Measurements from ENCODE around the gene GALNTL6. TPM values are rescaled to one million over a fixed set of nuclear protein-coding genes. Genes with fewer than 3 reads are reported as not detected.

GALNTL6 gene
- total RNA-seq, 6 donors from 2014 or later = 0.26 to 18.9 TPM; not detected in 4

GRCh38 chr4:172978848-172979247 lies 1165.6 kb downstream of the GALNTL6 start:
- Histone ChIP-seq H3K9me3 (no peaks in the 10 kb centered on the region), H3K36me3 (no peaks in the 10 kb centered on the region), H3K4me1 (peaks cover 0 to 3% (median 0%) of the 10 kb centered on the region in 4 donors), H3K27me3 (no peaks in the 10 kb centered on the region), H3K27ac (peak overlapping the region in 1 of 4 donors; percentile 0), H3K4me3 (no peak overlapping the region)
- WGBS, 2 donors = 55 to 74% methylated on average over 4 of the region's 4 CpGs
- ATAC-seq (ENCODE audit: low FRiP score in 2 of 2) (peak in 1 of 2 donors; percentile 52), DNase-seq (no peak)
- peak in 2 of 4 donors; percentile 12 to 90 for TF ChIP-seq EP300 (IDR thresholded peaks at IDR 0.05)
- TF ChIP-seq CTCF (IDR thresholded peaks at IDR 0.05) = no peak
- TF ChIP-seq POLR2AphosphoS5 (IDR thresholded peaks at IDR 0.05) = no peak

- no peak for DNase-seq
- H3K27ac ChIP-seq = peak overlapping the region in 1 of 4 donors; percentile 0
- no peak for ATAC-seq (ENCODE audit: low FRiP score in 2 of 2)
- no peaks in the 10 kb centered on the region for H3K27me3 ChIP-seq
- H3K4me3 ChIP-seq = no peak overlapping the region
- H3K36me3 ChIP-seq = no peaks in the 10 kb centered on the region
- H3K4me1 ChIP-seq = peaks cover 0 to 3% (median 0%) of the 10 kb centered on the region in 4 donors
- TF ChIP-seq CTCF (IDR thresholded peaks at IDR 0.05) = no peak
- no peak for TF ChIP-seq EP300 (IDR thresholded peaks at IDR 0.05)
- TF ChIP-seq POLR2A (IDR thresholded peaks at IDR 0.05) = no peak
- TF ChIP-seq POLR2AphosphoS5 (IDR thresholded peaks at IDR 0.05) = no peak
- no peaks in the 10 kb centered on the region for H3K9me3 ChIP-seq
- 65 to 81% methylated on average over 1 of the region's 1 CpG for WGBS, 2 donors
Measured at GRCh38 chr4:172979332-172979731, 1166.1 kb downstream of the GALNTL6 start.

- no peaks in the 10 kb centered on the region for H3K9me3 ChIP-seq
- no peak overlapping the region for H3K27ac ChIP-seq
- H3K4me3 ChIP-seq = no peak overlapping the region
- ATAC-seq (ENCODE audit: low FRiP score in 2 of 2) (no peak), DNase-seq (no peak)
- H3K4me1 ChIP-seq = peaks cover 0 to 3% (median 0%) of the 10 kb centered on the region in 4 donors
- no peaks in the 10 kb centered on the region for H3K36me3 ChIP-seq
- no peak for TF ChIP-seq POLR2A (IDR thresholded peaks at IDR 0.05)
- TF ChIP-seq CTCF (IDR thresholded peaks at IDR 0.05) = no peak
- no peak for TF ChIP-seq POLR2AphosphoS5 (IDR thresholded peaks at IDR 0.05)
- no peak for TF ChIP-seq EP300 (IDR thresholded peaks at IDR 0.05)
- no peaks in the 10 kb centered on the region for H3K27me3 ChIP-seq
- WGBS, 2 donors = 94 to 97% methylated on average over 3 of the region's 3 CpGs
Measured at GRCh38 chr4:172980219-172980618, 1167.0 kb downstream of the GALNTL6 start.

- ATAC-seq (ENCODE audit: low FRiP score in 2 of 2) (peak in 1 of 2 donors; percentile 72), DNase-seq (no peak)
- WGBS, 2 donors = 36 to 43% methylated on average over 2 of the region's 2 CpGs
- TF ChIP-seq POLR2AphosphoS5 (IDR thresholded peaks at IDR 0.05) (no peak), POLR2A (IDR thresholded peaks at IDR 0.05) (no peak), EP300 (IDR thresholded peaks at IDR 0.05) (no peak), CTCF (IDR thresholded peaks at IDR 0.05) (no peak)
- H3K9me3 ChIP-seq = no peaks in the 10 kb centered on the region
- no peak overlapping the region for H3K27ac ChIP-seq
- H3K4me1 ChIP-seq = peaks cover 0 to 3% (median 0%) of the 10 kb centered on the region in 4 donors
- H3K27me3 ChIP-seq = no peaks in the 10 kb centered on the region
- no peak overlapping the region for H3K4me3 ChIP-seq
- H3K36me3 ChIP-seq = no peaks in the 10 kb centered on the region
Measured at GRCh38 chr4:172982151-172982590, 1169.0 kb downstream of the GALNTL6 start.

- no peaks in the 10 kb centered on the region for H3K27me3 ChIP-seq
- H3K9me3 ChIP-seq = peaks cover 0 to under 1% (median 0%) of the 10 kb centered on the region in 4 donors
- H3K4me1 ChIP-seq = peaks cover 0 to 3% (median 0%) of the 10 kb centered on the region in 4 donors
- TF ChIP-seq POLR2A (IDR thresholded peaks at IDR 0.05) (no peak), EP300 (IDR thresholded peaks at IDR 0.05) (no peak), POLR2AphosphoS5 (IDR thresholded peaks at IDR 0.05) (no peak), CTCF (IDR thresholded peaks at IDR 0.05) (no peak)
- WGBS, 2 donors = 85 to 87% methylated on average over 3 of the region's 3 CpGs
- H3K4me3 ChIP-seq = no peak overlapping the region
- DNase-seq (no peak), ATAC-seq (ENCODE audit: low FRiP score in 2 of 2) (peak in 1 of 2 donors; percentile 40)
- no peaks in the 10 kb centered on the region for H3K36me3 ChIP-seq
- no peak overlapping the region for H3K27ac ChIP-seq
Measured at GRCh38 chr4:172983014-172983413, 1169.8 kb downstream of the GALNTL6 start.
